ENCODE results near the gene COL5A1.

- no peak for TF ChIP-seq CTCF (IDR thresholded peaks at IDR 0.05)
- no peak for TF ChIP-seq POLR2AphosphoS5 (IDR thresholded peaks at IDR 0.05)
- TF ChIP-seq POLR2A (IDR thresholded peaks at IDR 0.05): no peak
Measured at GRCh38 chr9:134631881-134632280, 9.7 kb upstream of the COL5A1 start.
